Dendritic cell treated with granulocyte-macrophage colony-stimulating factor and Interleukin-4, amounts not matched to agents 40 ng/mL and 50 ng/mL, for 4 days (primary cell): Measurements from ENCODE around the gene TNFRSF13B.
"Not testable (repeated sequence)": the region's sequence is repeated elsewhere in the genome, so short reads cannot be mapped to it uniquely, and the experiment has no call there.

ENCODE experiments used
- H3K27ac Mint-ChIP-seq: one replicate; pipeline ENCODE4 v1.8.0; 2022; ENCODE audit warnings: mild to moderate bottlenecking, mixed read lengths
- H3K27me3 Mint-ChIP-seq: one replicate; pipeline ENCODE4 v1.8.0; 2022; ENCODE audit warnings: mild to moderate bottlenecking, mixed read lengths
- H3K36me3 Mint-ChIP-seq: one replicate; pipeline ENCODE4 v1.8.0; 2022; ENCODE audit warnings: low read depth, mixed read lengths
- H3K4me1 Mint-ChIP-seq: one replicate; pipeline ENCODE4 v1.8.0; 2022; ENCODE audit warnings: low read depth, mixed read lengths
- H3K4me3 Mint-ChIP-seq: one replicate; pipeline ENCODE4 v1.8.0; 2022; ENCODE audit warnings: mild to moderate bottlenecking, moderate library complexity, mixed read lengths
- H3K9me3 Mint-ChIP-seq: one replicate; pipeline ENCODE4 v1.8.0; 2022; ENCODE audit warnings: mixed read lengths
- intact Hi-C: fragments of 100-400 bp; cut with micrococcal nuclease; formaldehyde crosslinking; loops from one replicate; pipeline ENCODE4 v1.15.0; 2022

The TNFRSF13B gene

DNA sequence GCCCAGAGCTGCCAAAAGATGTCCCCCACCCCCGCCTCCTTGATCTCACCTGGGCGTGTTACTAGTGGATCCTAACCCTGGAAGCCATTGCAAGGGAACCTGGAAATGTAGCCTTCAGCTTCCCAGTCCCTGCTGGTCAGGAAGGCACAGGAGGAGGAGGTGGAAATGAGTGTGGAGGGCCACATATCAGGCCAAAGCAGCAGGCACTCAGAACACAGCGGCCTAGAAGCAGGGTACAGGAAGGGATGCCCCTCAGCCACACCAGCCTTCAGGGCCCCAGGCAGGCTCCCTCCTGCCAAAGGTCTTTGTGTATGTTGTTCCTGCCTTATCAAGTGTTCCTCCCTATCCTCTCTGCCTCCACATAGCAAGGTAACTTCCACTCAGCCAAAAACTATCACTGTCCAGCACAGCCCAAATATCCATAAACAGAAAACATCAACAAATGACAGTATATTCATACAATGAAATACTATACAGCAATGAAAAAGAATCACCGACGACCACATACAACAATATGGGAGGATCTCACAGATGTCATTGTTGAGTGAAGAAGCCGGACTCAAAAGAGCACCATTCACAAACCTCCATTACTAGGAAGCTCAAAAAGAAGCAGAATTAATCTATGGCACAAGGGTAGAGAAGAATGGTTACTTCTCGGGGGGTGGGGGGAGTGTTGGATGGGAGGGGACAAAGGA is 28.2 kb upstream of the TNFRSF13B start:
- H3K4me1 Mint-ChIP-seq, result peaks cover 6% of the 10 kb centered on the region
- intact Hi-C loops, result loop anchor here (5.0 kb wide), 2 partner anchors 237 to 312 kb away; partner anchors contain the start of gene FLCN
- no peaks in the 10 kb centered on the region for H3K9me3 Mint-ChIP-seq
- peaks cover 25% of the 10 kb centered on the region for H3K27me3 Mint-ChIP-seq
- H3K36me3 Mint-ChIP-seq, result no peaks in the 10 kb centered on the region
- no peak overlapping the region for H3K4me3 Mint-ChIP-seq
- H3K27ac Mint-ChIP-seq, result no peak overlapping the region

DNA sequence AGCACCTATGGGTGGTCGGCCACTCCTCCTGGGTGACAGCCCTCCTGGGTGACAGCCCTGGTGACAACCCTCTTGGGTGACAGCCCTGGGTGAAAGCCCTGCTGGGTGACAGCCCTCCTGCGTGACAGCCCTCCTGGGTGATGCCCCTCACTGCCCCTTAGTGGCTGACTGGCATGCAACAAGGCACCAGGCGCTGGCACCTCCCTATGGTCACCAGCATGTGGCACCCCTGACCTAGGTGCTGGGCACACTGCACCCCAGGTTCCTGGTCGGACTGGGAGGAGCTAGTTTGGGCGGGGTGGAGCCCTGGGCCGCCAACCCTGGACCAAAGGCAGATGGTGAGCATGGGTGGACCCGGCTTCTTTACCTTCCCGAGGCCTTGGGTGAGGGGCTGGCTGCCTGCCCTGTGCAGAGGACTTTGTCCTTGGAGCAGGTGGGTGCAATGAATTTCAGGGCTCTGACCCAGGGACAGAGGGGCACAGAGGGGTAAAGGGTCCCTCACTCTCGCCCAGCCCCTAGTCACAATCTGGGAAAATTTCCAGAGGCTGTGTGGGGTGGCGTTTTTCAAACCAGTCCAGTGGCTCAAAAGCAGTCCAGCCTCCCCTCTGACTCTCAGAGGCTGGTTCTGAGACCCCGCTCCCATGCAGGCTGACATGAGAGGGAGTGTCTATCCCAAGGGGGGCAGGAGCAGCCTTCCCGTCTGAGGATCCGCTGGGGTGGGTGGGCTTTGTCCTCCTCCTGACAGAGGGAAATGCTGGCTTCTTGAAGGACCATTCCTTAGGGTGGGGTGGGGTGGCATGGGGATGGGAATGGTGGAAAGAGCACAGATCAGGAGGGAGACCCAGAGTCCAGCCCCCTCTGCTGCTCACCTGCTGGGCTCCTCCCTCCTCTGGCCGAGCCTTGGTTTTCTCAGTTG is 25.9 kb upstream of the TNFRSF13B start:
- no peak overlapping the region for H3K4me3 Mint-ChIP-seq
- peaks cover 6% of the 10 kb centered on the region for H3K4me1 Mint-ChIP-seq
- H3K27ac Mint-ChIP-seq, result no peak overlapping the region
- no peaks in the 10 kb centered on the region for H3K36me3 Mint-ChIP-seq
- H3K27me3 Mint-ChIP-seq, result peaks cover 14% of the 10 kb centered on the region
- intact Hi-C loops, result no loop called here
- no peaks in the 10 kb centered on the region for H3K9me3 Mint-ChIP-seq

DNA sequence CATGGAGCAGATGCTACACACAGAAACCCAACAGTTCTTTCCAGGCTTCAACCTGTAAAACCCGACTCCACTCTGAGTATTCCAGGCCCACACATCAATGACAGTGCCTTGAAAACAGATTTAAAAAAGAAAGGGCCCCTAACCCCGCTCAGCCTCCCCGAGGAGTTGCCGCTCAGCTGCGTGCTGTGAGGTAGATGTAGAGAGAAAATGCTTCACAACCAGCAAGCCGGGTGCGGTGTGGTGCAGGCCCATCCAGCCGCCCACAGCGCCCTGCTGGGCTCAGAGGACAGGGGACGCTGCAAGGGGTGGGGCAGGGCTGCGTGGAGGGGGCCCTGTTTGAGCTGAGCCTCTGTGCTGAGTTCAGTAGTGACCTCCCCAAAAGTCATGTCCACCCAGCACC is 24.8 kb upstream of the TNFRSF13B start:
- intact Hi-C loops, H3K27ac Mint-ChIP-seq, H3K9me3 Mint-ChIP-seq, H3K36me3 Mint-ChIP-seq, H3K4me3 Mint-ChIP-seq, H3K4me1 Mint-ChIP-seq: not testable (repeated sequence)
- H3K27me3 Mint-ChIP-seq, result peaks cover 11% of the 10 kb centered on the region

DNA sequence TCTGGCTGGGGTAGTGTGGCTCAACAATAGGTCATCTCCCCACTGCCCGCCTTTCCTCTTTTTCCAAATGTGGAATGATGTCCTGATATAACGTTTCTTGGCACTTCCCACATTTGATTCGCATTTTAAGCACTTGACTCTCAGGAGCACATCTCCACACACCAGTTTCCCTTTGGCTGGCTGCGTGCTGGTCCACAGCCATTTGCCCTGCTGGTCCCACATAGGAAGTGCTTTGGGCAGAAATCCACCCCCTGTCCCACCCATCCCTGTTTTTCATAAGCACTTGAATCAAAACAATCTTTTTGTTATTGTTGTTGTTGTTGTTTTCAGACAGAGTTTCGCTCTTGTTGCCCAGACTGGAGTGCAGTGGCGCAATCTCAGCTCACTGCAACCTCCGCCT is 24.0 kb upstream of the TNFRSF13B start:
- H3K27me3 Mint-ChIP-seq, result peaks cover 5% of the 10 kb centered on the region
- no peaks in the 10 kb centered on the region for H3K36me3 Mint-ChIP-seq
- peaks cover 13% of the 10 kb centered on the region for H3K4me1 Mint-ChIP-seq
- H3K4me3 Mint-ChIP-seq, result no peak overlapping the region
- no peak overlapping the region for H3K27ac Mint-ChIP-seq
- intact Hi-C loops, result no loop called here
- H3K9me3 Mint-ChIP-seq, result no peaks in the 10 kb centered on the region

DNA sequence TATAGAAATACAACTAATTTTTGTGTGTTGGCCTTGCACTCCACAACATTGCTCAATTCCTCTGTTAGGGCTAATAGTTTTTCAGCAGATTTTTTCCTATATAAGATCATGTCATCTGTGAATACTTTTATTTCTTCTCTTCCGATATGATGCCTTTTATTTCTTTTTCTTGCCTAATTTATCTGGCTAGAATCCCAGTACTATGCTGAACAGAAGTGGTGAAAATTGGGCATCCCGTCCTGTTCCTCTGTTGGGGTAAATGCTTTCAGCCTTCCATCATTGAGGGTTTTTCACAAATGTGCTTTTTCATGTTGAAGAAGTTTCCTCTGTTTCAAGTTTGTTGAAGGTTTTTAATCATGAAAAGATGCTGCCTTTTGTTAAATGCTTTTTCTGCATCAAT is 22.7 kb upstream of the TNFRSF13B start:
- intact Hi-C loops, result no loop called here
- no peak overlapping the region for H3K4me3 Mint-ChIP-seq
- H3K9me3 Mint-ChIP-seq, result no peaks in the 10 kb centered on the region
- H3K36me3 Mint-ChIP-seq, result no peaks in the 10 kb centered on the region
- H3K27me3 Mint-ChIP-seq, result no peaks in the 10 kb centered on the region
- H3K4me1 Mint-ChIP-seq, result peaks cover 26% of the 10 kb centered on the region
- H3K27ac Mint-ChIP-seq, result no peak overlapping the region

DNA sequence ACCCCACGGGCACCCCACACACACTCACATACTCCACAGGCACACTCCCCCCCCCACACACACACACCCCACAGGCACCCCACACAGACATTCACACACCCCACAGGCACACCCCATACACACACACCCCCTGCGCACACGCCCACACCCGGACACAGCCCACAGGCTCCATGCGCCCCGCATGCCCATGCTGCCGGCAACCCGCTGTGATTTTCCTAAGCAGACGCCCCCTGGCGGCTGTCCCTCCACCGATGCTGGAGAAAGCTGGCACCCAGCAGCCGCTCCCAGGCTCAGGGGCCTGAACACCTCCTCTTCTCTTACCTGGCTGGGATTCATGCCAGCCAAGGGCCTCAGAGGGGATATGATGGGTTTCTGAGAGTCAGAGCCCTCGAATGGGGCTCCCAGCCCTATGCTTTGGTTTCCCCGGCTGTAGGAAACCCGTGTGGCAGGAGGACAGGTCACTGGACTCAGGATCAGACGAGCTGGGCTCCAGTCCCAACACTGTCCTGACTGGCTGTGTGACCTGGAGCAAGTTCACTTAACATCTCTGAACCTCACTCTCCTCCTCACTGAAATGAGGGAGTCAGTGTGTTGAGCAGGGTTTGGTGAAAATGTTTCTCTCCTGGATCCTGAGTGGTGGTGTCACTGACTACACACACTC is 19.6 kb upstream of the TNFRSF13B start:
- Mint-ChIP-seq H3K4me3 (no peak overlapping the region), H3K27me3 (no peaks in the 10 kb centered on the region), H3K36me3 (no peaks in the 10 kb centered on the region), H3K4me1 (peaks cover 50% of the 10 kb centered on the region), H3K9me3 (no peaks in the 10 kb centered on the region), H3K27ac (peak overlapping the region; percentile 18)
- intact Hi-C loops, result loop anchor here (2.0 kb wide), 1 partner anchor 69 kb away; no protein-coding TSS in a partner anchor

DNA sequence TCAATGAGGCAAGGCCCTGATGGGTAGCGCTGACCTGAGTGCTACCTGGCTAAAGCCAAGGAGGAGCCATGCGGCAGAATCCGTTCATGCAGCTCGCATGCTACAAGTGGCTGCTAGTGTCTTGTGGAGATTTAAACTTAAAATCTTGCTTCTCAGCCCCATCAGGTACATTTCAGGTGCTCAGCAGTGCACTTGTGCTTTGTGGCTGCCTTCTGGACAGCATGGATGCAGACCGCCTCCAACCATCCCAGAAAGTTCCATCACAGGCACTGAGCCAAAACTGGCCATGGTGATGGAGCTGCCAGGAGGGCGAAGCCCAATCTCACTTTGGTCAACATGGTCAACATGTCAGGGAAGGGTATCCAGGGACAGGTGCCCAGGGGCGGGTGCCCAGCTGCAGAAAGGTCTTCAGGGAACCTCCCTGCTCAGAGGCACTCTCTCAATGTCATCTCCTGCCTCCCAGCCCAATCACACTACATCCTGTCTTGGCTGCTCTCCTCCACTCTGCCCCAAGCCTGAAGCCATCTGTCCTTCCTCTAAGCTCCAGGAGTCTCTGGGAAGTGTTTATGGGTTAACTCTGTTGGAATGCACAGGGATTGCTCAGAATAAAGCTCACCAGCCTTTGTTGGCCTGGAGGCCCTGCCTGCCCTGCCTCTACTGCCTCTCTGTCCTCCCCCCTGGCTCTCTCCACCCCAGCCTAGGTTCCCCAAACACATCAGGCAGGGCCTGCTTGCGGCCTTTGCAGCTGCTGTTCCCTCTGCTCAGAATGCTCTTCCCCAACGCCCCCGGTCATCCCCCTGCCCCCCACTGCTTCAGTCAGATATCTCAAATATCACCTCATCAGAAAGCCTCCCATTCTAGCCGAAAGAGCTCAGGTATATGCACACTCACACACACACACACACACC is 18.3 kb upstream of the TNFRSF13B start:
- Mint-ChIP-seq H3K27me3 (no peaks in the 10 kb centered on the region), H3K9me3 (no peaks in the 10 kb centered on the region), H3K27ac (peak overlapping the region; percentile 94), H3K4me3 (no peak overlapping the region), H3K36me3 (no peaks in the 10 kb centered on the region), H3K4me1 (peaks cover 58% of the 10 kb centered on the region)
- intact Hi-C loops, result loop anchor here (2.0 kb wide), 2 partner anchors 67 to 453 kb away; no protein-coding TSS in a partner anchor

DNA sequence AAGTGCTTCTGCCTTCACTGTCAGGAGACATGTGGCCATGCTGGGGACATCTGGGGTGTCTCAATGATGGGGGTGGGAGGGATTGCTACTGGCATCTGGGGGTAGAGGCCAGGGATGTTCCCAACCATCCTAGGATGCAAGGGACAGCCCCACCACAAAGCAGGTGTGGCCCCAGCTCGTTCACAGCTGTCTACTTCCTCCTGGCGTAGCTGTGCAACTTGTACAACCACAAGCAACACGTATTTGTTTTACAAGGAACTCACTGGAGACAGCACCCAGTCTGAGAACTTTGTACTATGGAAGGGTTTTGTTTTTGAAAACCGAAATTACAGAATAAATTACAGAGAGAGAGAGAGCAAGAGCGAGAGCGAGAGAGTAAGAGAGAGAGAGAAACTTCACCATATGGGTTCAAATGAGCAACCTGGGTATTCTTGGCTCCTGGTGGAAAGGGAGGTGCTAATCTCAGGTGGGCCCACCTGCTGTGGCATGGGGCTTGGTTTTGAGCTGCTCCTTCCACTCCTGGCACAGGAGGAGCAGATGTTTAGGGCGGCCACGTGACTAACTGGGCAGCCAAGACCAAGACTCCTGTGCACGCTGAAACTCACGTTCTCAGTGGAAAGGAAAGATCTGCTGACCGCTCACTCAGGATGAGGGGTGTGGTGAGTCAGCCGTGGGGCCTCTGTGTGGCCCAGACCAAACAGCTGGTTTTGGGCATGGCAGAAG is 17.5 kb upstream of the TNFRSF13B start:
- peaks cover 58% of the 10 kb centered on the region for H3K4me1 Mint-ChIP-seq
- peak overlapping the region; percentile 39 for H3K4me3 Mint-ChIP-seq
- intact Hi-C loops, result loop anchor here (2.0 kb wide), 1 partner anchor 453 kb away; no protein-coding TSS in a partner anchor
- no peaks in the 10 kb centered on the region for H3K36me3 Mint-ChIP-seq
- peak overlapping the region; percentile 94 for H3K27ac Mint-ChIP-seq
- H3K9me3 Mint-ChIP-seq, result no peaks in the 10 kb centered on the region
- no peaks in the 10 kb centered on the region for H3K27me3 Mint-ChIP-seq

DNA sequence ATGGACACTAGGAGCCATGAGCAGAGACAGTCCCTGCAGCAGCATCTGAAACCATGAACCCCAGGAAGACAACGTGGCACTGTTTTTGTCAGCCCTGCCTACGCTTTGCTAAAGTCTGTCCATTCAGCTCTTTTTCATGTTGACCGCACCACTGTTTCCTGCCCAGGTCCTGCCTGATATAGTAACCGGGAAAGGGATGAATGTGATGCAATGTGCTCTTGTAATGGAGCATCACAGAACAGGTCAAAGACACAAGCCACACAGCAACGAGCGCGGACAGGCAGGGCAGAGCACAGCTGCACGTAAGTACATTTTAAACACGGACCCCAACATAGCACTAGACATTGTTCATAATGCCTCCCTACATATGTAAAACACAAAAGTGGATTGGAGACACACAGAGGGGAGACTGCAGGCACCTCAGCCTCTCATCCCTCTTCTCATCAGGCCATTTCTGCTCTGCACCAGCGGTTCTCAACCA is 16.9 kb upstream of the TNFRSF13B start:
- Mint-ChIP-seq H3K4me3 (peak overlapping the region; percentile 39), H3K27me3 (no peaks in the 10 kb centered on the region), H3K27ac (peak overlapping the region; percentile 94), H3K9me3 (no peaks in the 10 kb centered on the region), H3K4me1 (peaks cover 58% of the 10 kb centered on the region), H3K36me3 (no peaks in the 10 kb centered on the region)
- intact Hi-C loops, result loop anchor here (2.0 kb wide), 1 partner anchor 452 kb away; no protein-coding TSS in a partner anchor

DNA sequence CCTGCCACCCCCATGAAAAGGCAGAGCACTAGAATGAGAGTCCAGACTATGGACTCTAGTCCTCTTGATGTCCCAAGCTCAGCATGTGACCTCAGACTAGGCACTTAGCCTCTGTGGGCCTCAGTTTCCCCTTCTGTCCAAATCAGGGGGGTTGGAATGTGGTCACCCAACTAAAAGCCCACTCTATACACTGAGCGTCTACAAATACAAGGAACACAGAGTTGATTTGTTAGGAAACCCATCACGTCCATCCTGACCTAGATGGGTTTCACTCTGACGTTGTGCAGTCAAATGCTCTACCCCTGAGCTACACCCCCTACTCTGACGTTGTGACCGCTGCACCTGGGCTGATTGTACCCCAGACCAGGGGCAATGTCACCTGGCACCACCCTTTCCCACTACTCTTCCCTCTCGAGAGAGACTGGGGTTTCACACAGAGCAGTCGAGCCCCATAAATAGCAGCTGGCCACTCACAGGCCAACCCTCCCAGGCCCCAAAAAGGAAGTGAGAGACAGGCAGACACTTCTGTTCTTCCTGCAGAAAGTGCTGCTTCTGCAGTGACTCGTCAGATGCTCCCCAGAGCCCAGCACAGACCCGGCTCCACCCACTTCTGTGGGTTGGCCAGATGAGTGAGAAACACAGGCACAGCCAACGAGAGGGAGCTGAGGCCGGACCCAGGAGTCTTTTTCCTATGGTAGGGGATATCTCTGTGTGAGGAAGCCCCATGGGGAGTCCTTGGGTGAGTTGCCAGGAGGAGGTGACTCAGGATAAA is 16.1 kb upstream of the TNFRSF13B start:
- H3K9me3 Mint-ChIP-seq, result no peaks in the 10 kb centered on the region
- peak overlapping the region; percentile 94 for H3K27ac Mint-ChIP-seq
- peaks cover 58% of the 10 kb centered on the region for H3K4me1 Mint-ChIP-seq
- intact Hi-C loops, result loop anchor here (2.0 kb wide), 1 partner anchor 451 kb away; no protein-coding TSS in a partner anchor
- H3K27me3 Mint-ChIP-seq, result no peaks in the 10 kb centered on the region
- H3K4me3 Mint-ChIP-seq, result peak overlapping the region; percentile 39
- no peaks in the 10 kb centered on the region for H3K36me3 Mint-ChIP-seq

DNA sequence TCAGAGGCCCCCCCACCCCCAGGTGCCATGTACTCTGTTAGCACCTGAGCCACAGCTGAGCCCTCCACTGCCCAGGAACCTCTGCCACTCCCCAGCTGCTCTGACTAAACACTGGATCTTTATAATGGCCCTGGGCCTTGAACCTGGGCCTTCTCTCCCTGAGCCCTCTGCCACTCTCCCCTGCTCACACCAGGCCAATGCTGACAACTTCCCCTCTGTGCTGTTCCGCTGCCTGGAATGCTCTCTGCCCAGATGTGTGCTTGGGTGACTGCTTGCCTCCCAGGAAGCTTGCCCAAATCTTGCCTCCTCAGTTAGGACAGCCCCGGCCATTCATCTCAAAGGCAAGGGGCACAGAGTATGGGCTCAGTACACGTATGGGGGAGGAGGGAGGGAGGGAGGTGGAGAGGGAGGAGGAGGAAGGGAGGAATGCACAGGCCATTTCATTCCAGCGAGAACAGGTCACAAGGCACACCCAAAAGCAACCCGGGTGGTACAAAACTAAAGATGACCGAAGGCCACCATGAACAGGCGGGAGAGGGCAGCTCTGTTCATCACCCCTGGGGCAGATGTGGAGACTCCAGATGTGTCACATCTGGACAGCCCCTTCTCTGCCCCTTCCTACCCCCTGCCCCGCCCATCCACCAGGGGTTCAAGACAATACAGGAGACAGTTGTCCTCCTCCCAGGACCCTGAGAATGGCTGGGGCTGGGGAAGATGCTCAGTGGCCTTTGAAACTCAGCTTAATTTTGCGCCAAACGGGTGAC is 15.3 kb upstream of the TNFRSF13B start:
- H3K27me3 Mint-ChIP-seq, result no peaks in the 10 kb centered on the region
- intact Hi-C loops, result no loop called here
- H3K4me3 Mint-ChIP-seq, result no peak overlapping the region
- H3K27ac Mint-ChIP-seq, result peak overlapping the region; percentile 94
- no peaks in the 10 kb centered on the region for H3K9me3 Mint-ChIP-seq
- peaks cover 58% of the 10 kb centered on the region for H3K4me1 Mint-ChIP-seq
- H3K36me3 Mint-ChIP-seq, result no peaks in the 10 kb centered on the region
